Sigmoid colon (tissue), 4 donors: ENCODE data around the gene SFT2D3.

Experiments
- CTCF ChIP-seq, 4 experiments: fragments of 450-650 bp in 3 of 4; fragments of 200-600 bp in 1 of 4; IDR thresholded peaks; one replicate each; pipeline ENCODE4 v1.5.1; 2016 to 2019; ENCODE audit warnings: antibody characterized with exemption in 4 of 4, mild to moderate bottlenecking in 3 of 4, moderate library complexity in 2 of 4
- EP300 ChIP-seq, 4 donors: sonication (generic); formaldehyde crosslinking; IDR thresholded peaks; one replicate each; pipeline ENCODE4 v1.6.1; 2017; ENCODE audit warnings: antibody characterized with exemption in 4 of 4
- POLR2A ChIP-seq, 2 donors: fragments of 450-650 bp; IDR thresholded peaks; one replicate each; pipeline ENCODE4 v1.6.1; 2016; ENCODE audit warnings: antibody characterized with exemption in 2 of 2, mild to moderate bottlenecking in 2 of 2, moderate library complexity in 2 of 2

DNA sequence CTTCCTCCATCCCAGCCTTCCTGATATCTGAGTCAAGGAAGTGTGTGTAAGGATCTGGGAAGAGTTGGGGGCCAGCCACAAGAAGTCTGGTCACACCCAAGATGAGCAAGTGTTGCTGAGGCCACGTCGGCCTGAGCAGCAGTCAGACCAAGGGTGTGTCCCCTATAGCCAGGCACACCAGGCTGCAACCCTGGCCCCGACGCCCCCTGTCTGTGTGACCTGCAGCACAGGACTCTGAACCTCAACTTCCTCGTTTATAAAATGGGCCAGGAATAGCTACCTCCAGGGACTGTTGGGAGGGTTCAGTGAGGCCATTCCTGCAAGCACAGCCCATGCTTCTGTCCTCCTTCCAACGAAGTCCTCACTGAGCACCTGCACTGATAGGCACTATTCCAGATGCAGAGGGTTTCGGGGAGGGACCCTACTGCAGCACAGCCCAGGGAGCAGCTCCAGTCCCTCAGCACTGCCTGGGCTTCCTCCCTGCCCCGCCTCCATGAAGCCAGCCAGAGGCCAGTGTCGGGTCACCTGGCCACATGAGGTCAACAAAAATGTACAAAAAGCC lies 39.3 kb upstream of the SFT2D3 start:
- no peak for TF ChIP-seq CTCF (IDR thresholded peaks at IDR 0.05)
- no peak for TF ChIP-seq EP300 (IDR thresholded peaks at IDR 0.05)
- TF ChIP-seq POLR2A (IDR thresholded peaks at IDR 0.05), result no peak
